ENCODE data around the gene POP4. TPM values are rescaled to one million over a fixed set of nuclear protein-coding genes. Genes with fewer than 3 reads are reported as not detected.

POP4 gene
- total and polyA plus RNA-seq, 2 of the 8 experiments (the other 6 are each of a cell fraction or from before 2014, with no cell fraction given) = 29.1 to 41.5 TPM

- no peak for TF ChIP-seq CHD7 (IDR thresholded peaks at IDR 0.05; ENCODE audit: insufficient replicate concordance, low read length)
- no peak for TF ChIP-seq HDAC2 (IDR thresholded peaks at IDR 0.05; ENCODE audit: borderline replicate concordance in 1 of 2, low read depth in 2 of 2, low read length in 2 of 2)
- no peak for TF ChIP-seq TAF1 (IDR thresholded peaks at IDR 0.05; ENCODE audit: low read depth, low read length)
- no peak for TF ChIP-seq KDM5A (IDR thresholded peaks at IDR 0.05; ENCODE audit: low read length)
- TF ChIP-seq ATF2 (IDR thresholded peaks at IDR 0.05; ENCODE audit: low read length) = no peak
- no peak for TF ChIP-seq ATF3 (IDR thresholded peaks at IDR 0.05; ENCODE audit: insufficient read depth, low read depth, low read length)
- TF ChIP-seq RXRA (IDR thresholded peaks at IDR 0.05; ENCODE audit: insufficient read depth, low read depth, low read length) = no peak
These were observed 45.7 kb downstream of the POP4 start (continued) for GRCh38 chr19:29651622-29652394.
